NB4 (cell line): ENCODE results near the gene DEFB131B.

Experiments used
- DNase-seq: peaks from one replicate; pipeline ENCODE4 v3.0.0; 2010; ENCODE audit warnings: low read depth
- H3K4me3 ChIP-seq: one replicate; pipeline ENCODE4 v1.5.1; 2011; ENCODE audit warnings: mild to moderate bottlenecking, low read depth, low read length, moderate library complexity
- MYC ChIP-seq: IDR thresholded peaks from 2 replicates; pipeline ENCODE4 v1.6.1; 2011; ENCODE audit warnings: low read depth, low read length
- POLR2A ChIP-seq: IDR thresholded peaks from 2 replicates; pipeline ENCODE4 v1.6.1; 2011; ENCODE audit warnings: mild to moderate bottlenecking; ENCODE audit not compliant: insufficient read length; ENCODE audit errors: extremely low read depth
- TF ChIP-seq, protein P1 (sequence below): IDR thresholded peaks from one replicate; pipeline ENCODE4 v1.5.1; 2012; ENCODE audit warnings: low read depth, low read length
- TF ChIP-seq, protein P2 (sequence below): IDR thresholded peaks from 2 replicates; pipeline ENCODE4 v1.6.1; 2011; ENCODE audit warnings: low read depth, low read length

The DEFB131B gene

DNA sequence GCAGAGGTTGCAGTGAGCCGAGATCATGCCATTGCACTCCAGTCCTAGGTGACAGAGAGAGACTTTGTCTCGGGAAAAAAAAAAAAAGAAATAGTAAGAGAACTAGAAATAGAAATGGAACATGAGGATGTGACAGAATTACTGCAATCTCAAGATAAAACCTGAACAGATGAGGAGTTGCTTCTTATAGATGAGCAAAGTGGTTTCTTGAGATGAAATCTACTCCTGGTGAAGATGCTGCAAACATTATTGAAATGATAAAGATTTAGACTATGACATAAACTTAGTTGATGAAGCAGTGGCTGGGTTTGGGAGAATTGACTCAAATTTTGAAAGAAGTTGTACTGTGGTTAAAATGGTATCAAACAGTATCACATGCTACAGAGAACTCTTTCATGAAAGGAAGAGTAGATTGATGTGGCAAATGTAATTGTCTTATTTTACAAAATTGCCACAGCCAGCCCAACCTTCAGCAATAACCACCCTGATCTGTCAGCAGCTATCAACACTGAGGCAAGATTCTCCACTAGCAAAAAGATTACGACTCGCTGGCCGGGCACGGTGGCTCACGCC is 36.5 kb downstream of the DEFB131B start:
- TF ChIP-seq, protein P1, sequence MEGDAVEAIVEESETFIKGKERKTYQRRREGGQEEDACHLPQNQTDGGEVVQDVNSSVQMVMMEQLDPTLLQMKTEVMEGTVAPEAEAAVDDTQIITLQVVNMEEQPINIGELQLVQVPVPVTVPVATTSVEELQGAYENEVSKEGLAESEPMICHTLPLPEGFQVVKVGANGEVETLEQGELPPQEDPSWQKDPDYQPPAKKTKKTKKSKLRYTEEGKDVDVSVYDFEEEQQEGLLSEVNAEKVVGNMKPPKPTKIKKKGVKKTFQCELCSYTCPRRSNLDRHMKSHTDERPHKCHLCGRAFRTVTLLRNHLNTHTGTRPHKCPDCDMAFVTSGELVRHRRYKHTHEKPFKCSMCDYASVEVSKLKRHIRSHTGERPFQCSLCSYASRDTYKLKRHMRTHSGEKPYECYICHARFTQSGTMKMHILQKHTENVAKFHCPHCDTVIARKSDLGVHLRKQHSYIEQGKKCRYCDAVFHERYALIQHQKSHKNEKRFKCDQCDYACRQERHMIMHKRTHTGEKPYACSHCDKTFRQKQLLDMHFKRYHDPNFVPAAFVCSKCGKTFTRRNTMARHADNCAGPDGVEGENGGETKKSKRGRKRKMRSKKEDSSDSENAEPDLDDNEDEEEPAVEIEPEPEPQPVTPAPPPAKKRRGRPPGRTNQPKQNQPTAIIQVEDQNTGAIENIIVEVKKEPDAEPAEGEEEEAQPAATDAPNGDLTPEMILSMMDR = no peak
- TF ChIP-seq, protein P2, sequence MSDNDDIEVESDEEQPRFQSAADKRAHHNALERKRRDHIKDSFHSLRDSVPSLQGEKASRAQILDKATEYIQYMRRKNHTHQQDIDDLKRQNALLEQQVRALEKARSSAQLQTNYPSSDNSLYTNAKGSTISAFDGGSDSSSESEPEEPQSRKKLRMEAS = no peak
- no peak for TF ChIP-seq POLR2A
- no peak for TF ChIP-seq MYC
- DNase-seq = no peak
- no peak overlapping the region for H3K4me3 ChIP-seq

DNA sequence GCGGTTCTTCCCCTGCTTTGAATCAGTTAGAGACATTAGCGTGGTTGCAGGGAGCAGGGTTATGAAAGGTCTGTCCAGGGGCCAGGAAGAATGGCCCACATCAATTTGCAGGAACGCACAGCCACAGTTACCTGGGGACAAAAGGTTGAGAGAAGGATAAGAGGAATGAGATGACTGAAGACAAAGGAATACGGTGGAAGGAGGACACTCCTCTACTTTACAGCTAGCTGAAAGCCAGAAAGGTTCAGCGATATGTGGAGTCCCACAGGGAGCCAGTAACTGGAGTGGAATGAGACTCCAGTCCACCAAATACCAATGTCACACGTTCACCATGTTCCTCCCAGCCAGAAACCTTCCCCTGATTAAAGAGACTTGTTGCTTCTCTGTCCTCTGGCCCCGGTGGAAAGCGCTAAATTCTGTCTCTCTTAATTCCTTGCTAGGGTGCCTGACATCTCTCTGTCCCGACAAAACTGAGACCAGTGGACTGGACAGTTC is 39.4 kb downstream of the DEFB131B start:
- TF ChIP-seq, protein P1 = no peak
- TF ChIP-seq MYC = no peak
- no peak for TF ChIP-seq POLR2A
- TF ChIP-seq, protein P2 = no peak
- no peak overlapping the region for H3K4me3 ChIP-seq
- DNase-seq = no peak

DNA sequence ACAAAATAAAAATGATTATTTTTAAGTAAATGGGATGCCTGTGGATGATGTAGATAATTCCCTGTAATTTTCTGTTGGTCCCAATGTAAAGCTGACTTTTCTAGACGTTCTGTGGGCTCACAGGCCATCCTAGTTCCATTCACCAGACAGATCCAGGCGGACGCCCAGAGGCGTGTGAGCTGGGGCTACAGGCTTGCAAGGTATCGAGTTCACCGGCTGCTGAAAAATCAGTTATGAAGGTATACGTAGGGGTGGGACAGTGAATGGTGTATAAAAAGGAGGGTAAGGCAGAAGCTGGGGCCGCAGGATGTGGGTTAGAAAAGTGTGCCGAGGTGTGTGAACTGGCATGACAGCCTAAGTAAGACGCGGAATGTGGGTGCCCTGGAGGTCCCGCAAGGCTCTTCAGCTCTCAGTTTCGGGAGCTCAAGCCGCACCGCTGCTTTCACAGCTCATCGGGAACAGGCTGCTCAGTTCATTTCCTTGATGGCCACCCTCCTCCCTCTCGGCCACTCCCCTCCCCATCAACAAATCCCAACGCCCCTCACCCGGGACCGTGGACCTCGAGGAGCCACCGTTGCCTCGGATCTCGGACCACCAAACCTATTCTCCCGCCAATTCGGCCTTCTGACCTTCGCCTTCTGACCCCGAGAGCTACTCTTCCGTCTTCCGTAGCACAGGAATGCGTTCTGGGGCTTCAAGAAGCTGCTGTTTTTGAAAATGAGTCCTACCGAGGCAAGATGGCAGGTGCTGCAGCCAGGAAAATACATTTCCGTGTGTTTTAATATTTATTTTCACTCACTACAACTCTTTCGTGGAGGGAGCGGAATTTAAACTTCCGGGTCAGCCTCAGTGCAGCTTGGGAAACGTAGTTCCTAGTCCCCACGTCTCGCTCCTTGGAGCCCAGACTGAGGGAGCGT is 49.8 kb downstream of the DEFB131B start, which contains the start of gene XNDC1N:
TSS of gene XNDC1N (minus strand) at position 775 of the 917 bp plus-strand sequence. CDS start 5,241 bp downstream, outside the sequence.
- TF ChIP-seq, protein P1 = no peak
- TF ChIP-seq MYC = peak; percentile 84
- TF ChIP-seq POLR2A = peak; percentile 74
- TF ChIP-seq, protein P2 = peak; percentile 62
- H3K4me3 ChIP-seq = peak within 1 kb of the TSS; percentile 97
- peak; percentile 92 for DNase-seq

DNA sequence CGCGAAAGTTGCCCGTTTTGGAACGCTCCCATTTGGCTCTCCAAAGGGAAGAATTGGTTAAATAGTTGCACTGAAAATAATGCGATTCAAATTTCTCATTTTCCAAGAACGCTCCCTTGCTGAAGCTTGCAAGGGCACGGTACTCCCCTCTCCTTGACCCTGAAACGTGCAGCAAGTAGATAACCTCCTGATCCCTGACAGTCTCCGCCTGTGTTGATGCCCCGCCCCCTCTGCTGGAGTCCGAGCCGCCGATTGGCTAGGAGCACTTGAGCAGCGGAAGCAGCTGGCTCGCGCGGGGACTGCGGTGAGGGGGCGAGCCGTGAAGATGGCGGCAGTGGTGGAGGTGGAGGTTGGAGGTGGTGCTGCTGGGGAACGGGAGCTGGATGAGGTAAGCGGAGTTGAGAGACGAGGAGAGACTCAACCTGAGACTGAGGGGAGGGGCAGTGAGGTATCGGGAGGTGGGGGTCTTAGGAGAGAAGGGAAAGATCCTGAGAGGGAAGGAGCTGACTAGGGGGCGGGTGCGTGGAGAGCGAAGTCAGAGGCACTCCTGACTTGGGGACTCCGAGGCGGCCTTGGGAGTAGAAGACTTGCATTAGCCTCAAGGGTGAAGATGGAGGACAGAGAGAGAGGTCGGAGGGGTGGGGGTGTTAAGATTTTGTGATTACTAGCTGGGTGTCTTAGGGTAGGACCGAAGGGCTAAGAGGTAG is 50.6 kb downstream of the DEFB131B start, which contains the start of gene RNF121:
TSS of gene RNF121 (plus strand) at position 310 of the 707 bp plus-strand sequence. CDS start at position 326, 16 bp downstream.
- DNase-seq = peak; percentile 98
- TF ChIP-seq POLR2A (peak; percentile 72), MYC (peak; percentile 38)
- TF ChIP-seq, protein P2 = no peak
- H3K4me3 ChIP-seq = peak within 1 kb of the TSS; percentile 97

DNA sequence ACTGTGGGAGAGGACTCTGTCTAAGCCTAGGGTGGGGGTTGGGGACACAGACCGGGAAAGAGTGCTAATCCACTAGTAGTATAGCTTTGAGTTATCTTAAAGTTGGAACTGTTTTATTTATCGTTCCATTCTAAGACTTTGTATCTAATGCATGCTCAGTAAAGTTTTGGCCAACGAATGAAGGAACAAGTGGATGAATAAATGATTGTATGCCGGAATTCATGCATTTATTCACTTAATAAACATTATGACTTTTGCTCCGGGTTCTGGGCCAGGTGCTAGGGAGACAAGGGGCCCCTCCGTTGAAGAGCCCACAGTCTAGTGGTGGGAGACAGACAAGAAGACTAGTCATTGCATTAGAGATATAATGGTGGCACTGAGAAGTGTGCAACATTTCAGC is 51.2 kb downstream of the DEFB131B start:
- H3K4me3 ChIP-seq = peak overlapping the region; percentile 97
- TF ChIP-seq POLR2A = no peak
- TF ChIP-seq, protein P1 = no peak
- DNase-seq = no peak
